IPS-NIHi7 (cell line): ENCODE data around the gene PPARG.

Source experiments
- DNase-seq: peaks from one replicate; pipeline ENCODE4 v3.0.0; 2012; ENCODE audit warnings: mixed read lengths; ENCODE audit errors: extremely low spot score

Gene PPARG

DNA sequence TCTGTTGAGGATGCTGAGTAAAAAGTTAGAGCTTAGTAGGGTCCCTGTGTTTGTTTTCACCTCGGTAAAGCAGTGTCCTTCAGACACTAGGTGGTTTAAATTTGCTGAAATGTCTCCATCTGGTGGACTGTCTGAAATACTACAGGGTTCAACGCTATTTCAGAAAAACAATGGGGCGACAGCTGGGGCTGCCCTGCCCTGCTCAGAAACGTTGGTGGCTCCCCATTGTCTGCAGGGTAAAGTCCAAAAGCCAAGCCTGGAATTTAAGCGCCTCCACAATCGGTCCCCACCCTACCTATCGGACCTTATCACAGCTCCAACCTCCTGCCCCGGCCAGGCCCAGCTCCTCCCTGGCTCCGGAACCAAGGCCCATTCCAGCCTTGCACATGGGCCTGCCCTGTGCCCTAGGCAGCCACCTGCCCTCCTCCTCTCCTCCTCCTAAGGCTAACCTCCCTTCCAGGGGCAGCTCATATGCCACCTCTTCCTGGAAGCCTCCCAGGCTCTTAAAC is 191.1 kb downstream of the PPARG start:
- peak; percentile 84 for DNase-seq

DNA sequence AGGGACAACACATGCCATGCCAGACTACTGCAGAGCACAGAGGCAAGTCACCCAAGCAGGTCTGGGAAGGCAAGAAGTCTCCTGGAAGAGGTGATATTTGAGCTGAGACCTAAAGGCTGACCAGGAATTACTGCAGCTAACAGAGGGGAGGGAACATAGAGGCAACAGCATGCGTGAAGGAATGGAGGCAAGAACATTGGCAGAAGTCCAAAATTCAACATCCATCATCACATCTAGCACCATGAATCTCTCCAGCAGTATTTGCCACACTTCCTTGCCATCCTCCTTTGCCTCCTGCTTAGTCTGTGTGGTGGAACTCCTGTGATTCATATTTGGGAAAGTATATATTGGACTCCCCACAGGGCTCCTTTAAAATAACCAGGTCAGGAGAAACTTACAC is 194.5 kb downstream of the PPARG start:
- no peak for DNase-seq

DNA sequence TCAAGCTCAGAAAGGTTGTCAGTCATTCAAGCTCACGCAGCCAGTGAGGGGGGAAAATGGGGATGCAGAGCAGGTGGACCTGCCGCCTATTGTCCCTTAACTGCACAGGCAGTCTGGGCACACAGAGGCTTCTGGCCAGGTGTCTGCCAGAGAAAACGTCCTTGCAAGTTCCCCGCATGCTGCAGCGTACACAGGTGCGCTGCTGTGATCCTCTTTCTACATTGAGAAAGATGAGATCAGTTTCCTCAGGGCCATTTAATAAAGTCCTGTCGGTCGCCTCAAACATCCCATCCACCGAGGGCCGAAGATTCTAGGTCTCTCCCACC is 195.0 kb downstream of the PPARG start:
- DNase-seq = no peak
